Neural progenitor cell (in vitro differentiated cells): ENCODE data around the gene PRSS3. TPM values are rescaled to one million over a fixed set of nuclear protein-coding genes. Genes with fewer than 3 reads are reported as not detected.

Experiments used
- DNase-seq: peaks from one replicate; pipeline ENCODE4 v3.0.0-alpha.2; 2016; ENCODE audit warnings: low spot score
- H2AFZ ChIP-seq: fragments of 200-600 bp; sonication (generic); replicated peaks from 2 replicates; pipeline ENCODE4 v1.6.1; 2016; ENCODE audit warnings: antibody characterized with exemption
- H3F3A ChIP-seq: fragments of 200-600 bp; sonication (generic); 2 replicates; pipeline ENCODE4 v1.6.1; 2016; ENCODE audit warnings: antibody characterized with exemption, low read depth
- H3K27ac ChIP-seq: fragments of 200-600 bp; sonication (generic); 2 replicates; pipeline ENCODE4 v1.5.1; 2016; ENCODE audit warnings: mild to moderate bottlenecking
- H3K27me3 ChIP-seq: fragments of 200-600 bp; sonication (generic); 2 replicates; pipeline ENCODE4 v1.6.1; 2016; ENCODE audit warnings: mild to moderate bottlenecking, moderate library complexity
- H3K36me3 ChIP-seq: fragments of 200-600 bp; sonication (generic); 2 replicates; pipeline ENCODE4 v1.5.1; 2016
- H3K4me1 ChIP-seq: fragments of 200-600 bp; sonication (generic); 2 replicates; pipeline ENCODE4 v1.6.1; 2016; ENCODE audit warnings: mixed run types
- H3K4me2 ChIP-seq: fragments of 200-600 bp; sonication (generic); 2 replicates; pipeline ENCODE4 v1.6.1; 2016
- H3K4me3 ChIP-seq: fragments of 200-600 bp; sonication (generic); 2 replicates; pipeline ENCODE4 v1.5.1; 2016
- H3K79me2 ChIP-seq: fragments of 200-600 bp; sonication (generic); 2 replicates; pipeline ENCODE4 v1.6.1; 2016; ENCODE audit warnings: low read depth
- H3K9ac ChIP-seq: fragments of 200-600 bp; sonication (generic); 2 replicates; pipeline ENCODE4 v1.6.1; 2016
- H3K9me3 ChIP-seq: fragments of 200-600 bp; sonication (generic); 2 replicates; pipeline ENCODE4 v1.5.1; 2016; ENCODE audit warnings: low read depth
- H4K20me1 ChIP-seq: fragments of 200-600 bp; sonication (generic); 2 replicates; pipeline ENCODE4 v1.6.1; 2016; ENCODE audit warnings: low read depth
- H3K27ac Mint-ChIP-seq: 3 replicates; pipeline ENCODE4 v1.8.0; 2021; ENCODE audit warnings: mixed read lengths
- H3K27me3 Mint-ChIP-seq: 2 replicates; pipeline ENCODE4 v1.8.0; 2022; ENCODE audit warnings: low read depth, mild to moderate bottlenecking, inconsistent platforms, moderate library complexity, mixed read lengths; ENCODE audit not compliant: insufficient read depth
- H3K36me3 Mint-ChIP-seq: 3 replicates; pipeline ENCODE4 v1.8.0; 2021; ENCODE audit warnings: mixed read lengths
- H3K4me1 Mint-ChIP-seq: 3 replicates; pipeline ENCODE4 v1.8.0; 2021; ENCODE audit warnings: mixed read lengths
- H3K4me3 Mint-ChIP-seq: 3 replicates; pipeline ENCODE4 v1.8.0; 2021; ENCODE audit warnings: mild to moderate bottlenecking, moderate library complexity, mixed read lengths
- H3K9me3 Mint-ChIP-seq: 3 replicates; pipeline ENCODE4 v1.8.0; 2020; ENCODE audit warnings: mixed read lengths
- EZH2 ChIP-seq: fragments of 200-600 bp; sonication (generic); IDR thresholded peaks from 2 replicates; pipeline ENCODE4 v1.6.1; 2017; ENCODE audit warnings: antibody characterized with exemption, mild to moderate bottlenecking, moderate library complexity
- EZH2phosphoT487 ChIP-seq: fragments of 200-600 bp; sonication (generic); IDR thresholded peaks from 2 replicates; pipeline ENCODE4 v1.6.1; 2017; ENCODE audit warnings: antibody characterized with exemption
- total RNA-seq: library from RNA; depleted of rRNA; stranded (reverse); fragments of >200 nt; gene quantifications from 2 replicates; pipeline ENCODE4 v1.2.3, GENCODE V29; 2015; ENCODE audit warnings: low replicate concordance
- TF ChIP-seq, protein P1 (sequence below): fragments of 200-600 bp; sonication (generic); IDR thresholded peaks from 2 replicates; pipeline ENCODE4 v1.5.1; 2017; ENCODE audit warnings: antibody characterized with exemption, mild to moderate bottlenecking

Gene PRSS3
- total RNA-seq, 1 donor from 2014 or later = not detected

DNA sequence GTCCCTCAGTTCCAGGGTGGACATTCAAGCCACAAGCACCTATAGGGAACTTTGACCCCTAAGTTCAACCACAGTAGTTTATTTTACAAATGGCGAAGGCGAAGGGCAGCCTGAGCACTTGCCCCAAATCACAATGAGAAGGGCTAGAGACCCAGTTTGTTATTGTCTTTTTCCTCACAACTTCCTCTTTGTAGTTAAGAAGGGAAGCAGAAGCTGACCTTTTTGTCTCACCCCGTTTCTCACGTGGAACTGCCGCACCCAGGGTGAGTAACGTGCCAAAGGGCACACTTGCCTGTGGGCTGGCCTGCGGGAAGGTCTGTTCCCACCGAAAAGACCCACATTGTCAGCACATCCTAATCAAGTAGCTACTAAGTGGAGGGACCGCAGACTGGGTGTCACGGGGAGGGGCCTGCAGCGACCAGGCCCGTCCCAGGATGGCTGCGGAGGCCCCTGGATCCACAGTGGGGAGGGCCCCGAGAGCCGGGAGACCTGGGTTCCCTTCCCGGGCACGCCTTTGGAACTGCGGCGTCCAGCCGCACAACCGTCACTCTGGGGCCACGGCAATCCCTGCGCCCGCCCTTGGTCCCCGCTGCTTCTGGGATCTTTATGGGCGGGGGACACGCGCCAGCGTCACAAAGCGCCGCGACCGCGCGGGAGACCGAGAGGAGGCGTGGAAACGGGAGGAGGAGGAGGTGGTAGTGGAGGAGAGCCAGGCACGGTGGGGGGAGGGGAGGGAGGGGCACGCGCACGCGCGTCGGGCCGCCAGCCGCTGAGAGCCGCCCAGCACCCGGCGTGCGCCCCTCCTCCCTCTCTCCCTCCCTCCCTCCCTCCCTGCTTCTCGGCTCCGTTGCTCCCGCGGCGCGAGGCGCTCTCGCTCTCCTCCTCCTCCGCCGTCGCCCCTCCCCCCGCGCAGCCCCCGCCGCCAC is 21.2 kb downstream of the PRSS3 start, which contains the start of gene UBE2R2:
Gene UBE2R2, plus strand, starts transcription at position 834 of the 926 bp plus-strand sequence. CDS start 598 bp downstream, outside the sequence.
- H4K20me1 ChIP-seq = peaks cover 34% of the 10 kb centered on the region
- Mint-ChIP-seq H3K36me3 (peaks cover 4% of the 10 kb centered on the region), H3K27ac (peak within 1 kb of the TSS; percentile 98), H3K4me1 (peaks cover 27% of the 10 kb centered on the region), H3K4me3 (peak within 1 kb of the TSS; percentile 95), H3K9me3 (no peaks in the 10 kb centered on the region), H3K27me3 (peaks cover 5% of the 10 kb centered on the region)
- peaks cover 23% of the 10 kb centered on the region for H3F3A ChIP-seq
- H3K27ac ChIP-seq = peak within 1 kb of the TSS; percentile 99
- H2AFZ ChIP-seq = peak within 1 kb of the TSS; percentile 92
- H3K4me2 ChIP-seq = peak within 1 kb of the TSS; percentile 81
- H3K27me3 ChIP-seq = no peaks in the 10 kb centered on the region
- no peaks in the 10 kb centered on the region for H3K36me3 ChIP-seq
- H3K4me3 ChIP-seq = peak within 1 kb of the TSS; percentile 98
- peaks cover 54% of the 10 kb centered on the region for H3K79me2 ChIP-seq
- H3K9me3 ChIP-seq = no peaks in the 10 kb centered on the region
- TF ChIP-seq, protein P1, sequence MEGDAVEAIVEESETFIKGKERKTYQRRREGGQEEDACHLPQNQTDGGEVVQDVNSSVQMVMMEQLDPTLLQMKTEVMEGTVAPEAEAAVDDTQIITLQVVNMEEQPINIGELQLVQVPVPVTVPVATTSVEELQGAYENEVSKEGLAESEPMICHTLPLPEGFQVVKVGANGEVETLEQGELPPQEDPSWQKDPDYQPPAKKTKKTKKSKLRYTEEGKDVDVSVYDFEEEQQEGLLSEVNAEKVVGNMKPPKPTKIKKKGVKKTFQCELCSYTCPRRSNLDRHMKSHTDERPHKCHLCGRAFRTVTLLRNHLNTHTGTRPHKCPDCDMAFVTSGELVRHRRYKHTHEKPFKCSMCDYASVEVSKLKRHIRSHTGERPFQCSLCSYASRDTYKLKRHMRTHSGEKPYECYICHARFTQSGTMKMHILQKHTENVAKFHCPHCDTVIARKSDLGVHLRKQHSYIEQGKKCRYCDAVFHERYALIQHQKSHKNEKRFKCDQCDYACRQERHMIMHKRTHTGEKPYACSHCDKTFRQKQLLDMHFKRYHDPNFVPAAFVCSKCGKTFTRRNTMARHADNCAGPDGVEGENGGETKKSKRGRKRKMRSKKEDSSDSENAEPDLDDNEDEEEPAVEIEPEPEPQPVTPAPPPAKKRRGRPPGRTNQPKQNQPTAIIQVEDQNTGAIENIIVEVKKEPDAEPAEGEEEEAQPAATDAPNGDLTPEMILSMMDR = no peak
- TF ChIP-seq EZH2phosphoT487 (no peak), EZH2 (no peak)
- DNase-seq = peak; percentile 93
- H3K4me1 ChIP-seq = peaks cover 24% of the 10 kb centered on the region
- H3K9ac ChIP-seq = peak within 1 kb of the TSS; percentile 97

DNA sequence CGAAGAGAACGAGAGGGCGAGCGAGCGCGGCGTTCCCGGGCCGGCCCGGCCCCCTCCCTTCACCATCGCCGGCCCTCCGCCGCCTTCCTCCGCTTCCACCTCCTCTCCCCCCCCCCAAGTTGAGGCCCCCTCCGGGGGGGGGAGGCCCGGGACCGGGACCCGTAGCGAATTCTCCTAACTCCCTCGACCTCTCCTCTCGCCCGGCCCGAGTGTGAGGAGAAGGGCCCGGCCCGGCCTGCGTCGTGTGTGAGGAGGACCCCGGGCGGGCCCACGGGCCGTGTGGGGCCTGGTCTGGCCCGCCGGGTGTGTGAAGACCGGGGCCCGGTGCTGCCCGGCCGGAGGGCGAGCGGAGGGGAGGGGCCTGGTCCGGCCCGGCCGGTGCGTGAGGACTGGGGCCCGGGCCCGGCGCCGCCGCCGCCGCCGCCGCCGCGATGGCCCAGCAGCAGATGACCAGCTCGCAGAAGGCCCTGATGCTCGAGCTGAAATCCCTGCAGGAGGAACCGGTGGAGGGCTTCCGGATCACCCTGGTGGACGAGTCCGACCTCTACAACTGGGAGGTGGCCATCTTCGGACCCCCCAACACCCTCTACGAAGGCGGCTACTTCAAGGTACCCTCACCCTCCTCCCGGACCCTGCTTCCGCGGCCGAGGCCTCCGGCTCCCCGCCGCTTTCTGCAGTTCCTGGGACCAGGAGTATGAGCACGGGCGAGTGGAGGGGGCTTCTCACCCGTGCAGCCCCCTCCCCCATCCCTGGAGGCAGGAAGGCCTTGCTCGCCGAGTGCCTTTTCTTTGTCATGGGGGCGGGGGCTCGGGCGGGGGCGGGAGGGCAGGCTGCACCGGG is 22.2 kb downstream of the PRSS3 start:
- H3K4me3 Mint-ChIP-seq = peak overlapping the region; percentile 95
- Histone ChIP-seq H3K27me3 (no peaks in the 10 kb centered on the region), H3K79me2 (peaks cover 64% of the 10 kb centered on the region), H3K4me1 (peaks cover 24% of the 10 kb centered on the region), H3K9me3 (no peaks in the 10 kb centered on the region), H3K36me3 (no peaks in the 10 kb centered on the region), H3F3A (peaks cover 23% of the 10 kb centered on the region), H3K4me2 (peak overlapping the region; percentile 81), H2AFZ (no peak overlapping the region), H4K20me1 (peaks cover 43% of the 10 kb centered on the region), H3K9ac (peak overlapping the region; percentile 97), H3K27ac (peak overlapping the region; percentile 99), H3K4me3 (peak overlapping the region; percentile 98)
- TF ChIP-seq, protein P1 = peak; percentile 38
- TF ChIP-seq EZH2 (no peak), EZH2phosphoT487 (no peak)
- peaks cover 4% of the 10 kb centered on the region for H3K36me3 Mint-ChIP-seq
- H3K4me1 Mint-ChIP-seq = peaks cover 27% of the 10 kb centered on the region
- no peaks in the 10 kb centered on the region for H3K9me3 Mint-ChIP-seq
- H3K27me3 Mint-ChIP-seq = peaks cover 5% of the 10 kb centered on the region
- no peak overlapping the region for H3K27ac Mint-ChIP-seq
- DNase-seq = peak; percentile 86

DNA sequence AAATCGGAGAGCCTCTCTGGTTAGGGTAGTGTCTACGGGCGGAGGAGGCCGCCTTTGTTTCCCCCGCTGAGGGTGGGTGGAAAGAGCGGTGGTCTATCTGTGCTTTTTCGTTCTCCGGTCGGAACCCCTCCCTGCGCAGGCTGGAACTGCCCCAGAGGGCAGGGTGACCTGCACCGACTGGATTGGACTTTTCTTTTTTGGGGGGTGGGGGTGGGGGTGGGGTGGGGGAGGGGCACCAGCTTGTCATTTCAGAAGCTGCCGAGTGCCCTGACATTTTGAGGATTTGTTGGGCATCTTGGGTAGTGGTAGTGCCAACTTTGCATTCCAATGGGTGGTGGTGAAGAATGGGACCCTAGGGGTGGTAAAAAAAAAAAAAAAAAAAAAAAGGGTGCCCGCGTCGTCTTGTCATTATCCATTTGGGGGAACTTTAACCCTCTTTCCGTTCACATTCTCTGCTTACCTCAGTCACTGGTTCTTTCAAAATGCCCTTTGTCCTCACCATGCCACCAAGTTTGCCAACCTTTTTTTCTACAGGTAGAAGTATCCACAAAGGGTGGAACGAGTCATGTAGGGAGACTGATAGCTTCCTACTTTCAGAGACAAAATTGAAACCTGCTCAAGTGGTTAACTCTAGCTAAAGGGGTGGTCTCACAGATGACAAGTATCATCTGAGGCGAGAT is 22.9 kb downstream of the PRSS3 start:
- peak overlapping the region; percentile 81 for H3K4me2 ChIP-seq
- Mint-ChIP-seq H3K4me1 (peaks cover 27% of the 10 kb centered on the region), H3K27ac (peak overlapping the region; percentile 94), H3K4me3 (peak overlapping the region; percentile 95), H3K27me3 (peaks cover 5% of the 10 kb centered on the region), H3K9me3 (no peaks in the 10 kb centered on the region), H3K36me3 (peaks cover 4% of the 10 kb centered on the region)
- H3K4me1 ChIP-seq = peaks cover 24% of the 10 kb centered on the region
- peaks cover 23% of the 10 kb centered on the region for H3F3A ChIP-seq
- H3K36me3 ChIP-seq = no peaks in the 10 kb centered on the region
- peaks cover 51% of the 10 kb centered on the region for H4K20me1 ChIP-seq
- no peaks in the 10 kb centered on the region for H3K9me3 ChIP-seq
- DNase-seq = no peak
- H3K27ac ChIP-seq = peak overlapping the region; percentile 99
- H2AFZ ChIP-seq = no peak overlapping the region
- H3K79me2 ChIP-seq = peaks cover 71% of the 10 kb centered on the region
- TF ChIP-seq EZH2 = no peak
- TF ChIP-seq EZH2phosphoT487 = no peak
- TF ChIP-seq, protein P1 = no peak
- no peaks in the 10 kb centered on the region for H3K27me3 ChIP-seq
- H3K4me3 ChIP-seq = peak overlapping the region; percentile 98
- H3K9ac ChIP-seq = peak overlapping the region; percentile 97
